Activated CD4-positive, alpha-beta T cell treated with anti-CD3 and anti-CD28 coated beads, Interleukin-2, Interleukin-6, amounts not matched to agents 100 ng/mL and 50 ng/mL, durations not matched to agents 16 hours and 8 hours (primary cell): ENCODE data around the gene PGM3.

Source experiments
- DNase-seq: peaks from one replicate; pipeline ENCODE4 v3.0.0-alpha.2; 2020

Gene PGM3

DNA sequence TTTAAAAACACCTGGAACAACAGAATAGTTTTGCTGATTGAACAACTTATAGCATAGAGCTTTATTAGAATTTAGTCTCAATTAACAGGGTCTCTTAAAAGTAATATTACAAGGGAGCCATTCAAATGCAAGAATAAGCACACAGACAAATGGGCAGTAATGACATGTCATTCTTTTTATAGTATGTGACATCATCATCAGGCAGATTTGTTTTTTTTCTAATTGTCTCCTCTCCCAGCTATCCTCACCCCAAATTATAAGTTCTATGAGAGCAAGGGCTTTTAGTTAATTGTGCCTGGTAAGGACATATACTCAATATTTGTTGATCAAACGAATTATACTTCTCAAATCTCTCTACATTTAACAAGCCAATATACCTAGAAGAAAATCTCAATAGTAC is 11.0 kb downstream of the PGM3 start:
- no peak for DNase-seq

DNA sequence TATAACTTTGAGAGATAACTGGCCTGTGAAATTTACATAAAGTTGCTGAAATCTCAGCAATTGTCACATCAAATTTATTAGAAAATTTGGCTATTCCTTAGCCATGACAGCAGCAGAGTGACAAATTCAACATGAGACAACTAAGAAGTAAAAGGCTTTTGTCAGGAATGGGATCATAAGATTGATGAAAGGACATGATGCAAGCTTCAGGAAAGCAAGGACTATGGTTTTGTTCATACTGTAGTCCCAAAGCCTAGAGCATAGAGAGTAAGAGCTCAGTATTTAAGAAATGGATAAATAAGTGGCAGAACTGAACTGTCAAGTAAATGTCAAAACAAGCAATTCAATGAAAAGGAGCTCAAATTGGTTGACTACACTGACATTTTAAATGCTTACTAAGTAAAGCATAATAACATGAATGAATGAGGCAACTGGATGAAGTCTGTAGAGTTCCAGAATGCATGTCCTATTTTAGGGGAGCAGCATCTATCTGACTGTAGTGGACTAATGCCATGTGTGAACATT is 12.6 kb downstream of the PGM3 start:
- no peak for DNase-seq

DNA sequence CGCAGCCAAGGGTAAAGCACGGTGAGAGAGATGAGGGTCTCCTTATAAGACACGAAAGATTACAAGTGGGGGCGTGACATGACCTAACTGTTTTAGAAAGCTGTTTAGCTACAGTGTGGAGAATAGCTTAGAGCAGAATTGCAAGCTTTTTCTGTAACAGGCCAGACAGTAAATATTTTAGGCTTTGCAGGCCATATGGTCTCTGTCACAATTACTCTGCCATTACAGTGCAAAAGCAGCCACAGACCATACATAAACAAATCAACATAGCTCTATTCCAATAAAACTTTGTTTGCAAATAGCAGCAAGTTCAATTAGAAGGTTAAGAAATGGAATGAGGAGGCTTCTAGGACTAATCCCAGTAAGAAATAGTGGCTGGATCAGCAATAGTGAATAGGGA is 16.8 kb downstream of the PGM3 start:
- no peak for DNase-seq

DNA sequence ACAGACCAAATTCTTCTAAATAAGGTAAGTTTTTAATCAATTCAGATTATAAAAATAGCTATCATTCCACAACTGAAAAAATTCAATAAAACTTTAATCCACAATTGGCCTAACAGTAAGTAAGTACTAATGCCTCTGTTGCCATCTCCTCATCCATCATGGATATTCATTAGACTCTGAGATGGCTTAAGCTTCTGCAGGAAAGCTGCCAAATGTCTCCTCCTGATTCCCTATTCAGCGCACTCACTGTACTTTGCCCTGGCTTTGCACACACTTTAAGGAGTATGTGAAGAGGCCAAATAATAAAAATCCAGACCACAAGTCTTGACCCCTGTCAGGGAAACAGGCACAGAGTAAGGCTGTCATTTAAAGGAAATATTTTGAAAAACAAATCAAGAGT is 23.6 kb downstream of the PGM3 start:
- no peak for DNase-seq

DNA sequence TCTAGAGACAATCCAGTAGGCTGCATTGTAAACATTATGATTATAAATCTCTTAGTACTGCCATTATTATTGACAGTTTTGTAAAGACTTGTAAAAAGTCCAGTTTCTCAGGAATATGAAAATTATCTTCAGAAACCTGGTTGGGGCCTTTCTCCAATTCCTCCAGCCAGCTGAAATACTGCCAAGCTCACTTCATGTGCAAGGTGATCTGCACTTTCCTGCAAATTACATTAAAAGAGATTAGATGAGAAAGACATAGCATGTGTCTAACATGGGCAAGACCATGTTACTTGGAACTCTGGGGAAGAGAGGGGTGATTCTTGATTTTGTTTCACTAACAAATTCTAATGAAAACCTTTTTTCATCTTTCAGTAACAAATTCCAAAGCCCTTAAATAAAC is 24.0 kb downstream of the PGM3 start:
- no peak for DNase-seq

DNA sequence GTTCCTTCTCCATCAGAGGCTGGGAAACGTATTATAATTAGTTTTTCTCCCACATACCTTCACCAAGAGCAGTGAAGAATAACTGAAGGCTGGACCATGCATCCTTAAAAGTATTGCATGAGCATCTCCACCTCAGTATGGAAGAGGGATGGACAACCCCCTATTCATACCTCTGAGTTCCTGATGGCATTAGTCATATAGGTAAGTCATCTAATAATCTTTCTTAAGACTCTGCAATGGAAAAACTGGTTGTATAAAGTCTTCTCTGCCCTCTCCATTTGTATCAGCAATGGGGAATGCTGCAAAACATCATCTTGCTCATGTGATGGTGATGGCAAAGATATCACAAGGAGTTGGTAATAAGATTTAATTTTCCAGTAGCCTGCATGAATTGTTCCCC is 24.5 kb downstream of the PGM3 start:
- no peak for DNase-seq

DNA sequence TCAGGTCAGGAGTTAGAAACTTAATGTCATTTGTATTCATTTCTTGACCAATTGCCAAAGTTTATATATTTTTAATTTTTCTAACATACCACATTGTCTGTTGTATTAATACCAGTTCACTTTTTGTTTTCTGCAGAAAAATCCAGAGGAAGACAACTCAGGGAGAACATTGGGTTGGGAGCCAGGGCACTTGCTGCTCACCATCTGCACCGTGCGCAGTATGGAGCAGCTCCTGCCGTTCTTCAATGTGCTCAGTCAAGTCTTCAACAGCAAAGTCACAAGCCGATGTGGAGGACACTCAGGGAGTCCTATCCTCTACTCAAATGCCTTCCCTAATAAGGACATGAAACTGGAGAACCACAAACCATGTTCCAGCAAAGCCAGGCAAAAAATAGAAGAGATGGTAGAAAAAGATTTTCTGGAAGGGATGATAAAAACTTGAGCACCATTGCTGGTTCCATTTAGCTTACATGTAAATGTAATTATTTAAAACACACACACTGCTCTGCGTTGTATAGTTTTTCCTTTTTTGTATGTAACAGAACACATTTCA is 25.3 kb downstream of the PGM3 start:
- no peak for DNase-seq

DNA sequence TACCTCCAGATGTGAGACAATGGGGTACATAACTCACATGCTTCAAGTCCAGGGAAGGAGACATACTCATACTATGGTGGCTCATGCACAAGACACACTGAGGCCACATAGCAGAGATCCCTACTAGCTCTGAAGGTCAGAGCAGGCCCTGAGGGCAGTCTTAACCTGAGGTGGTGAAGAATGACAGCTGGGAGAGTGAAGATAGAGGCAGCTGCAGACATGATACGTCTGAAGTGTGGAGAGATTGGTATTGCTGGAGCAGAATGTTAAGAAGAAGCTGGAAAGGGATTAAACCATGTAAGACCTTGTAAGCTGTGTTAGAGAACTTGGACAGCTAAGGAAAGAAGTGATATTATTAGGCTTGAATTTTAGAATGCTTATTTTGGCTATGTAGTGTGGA is 32.9 kb downstream of the PGM3 start:
- no peak for DNase-seq

DNA sequence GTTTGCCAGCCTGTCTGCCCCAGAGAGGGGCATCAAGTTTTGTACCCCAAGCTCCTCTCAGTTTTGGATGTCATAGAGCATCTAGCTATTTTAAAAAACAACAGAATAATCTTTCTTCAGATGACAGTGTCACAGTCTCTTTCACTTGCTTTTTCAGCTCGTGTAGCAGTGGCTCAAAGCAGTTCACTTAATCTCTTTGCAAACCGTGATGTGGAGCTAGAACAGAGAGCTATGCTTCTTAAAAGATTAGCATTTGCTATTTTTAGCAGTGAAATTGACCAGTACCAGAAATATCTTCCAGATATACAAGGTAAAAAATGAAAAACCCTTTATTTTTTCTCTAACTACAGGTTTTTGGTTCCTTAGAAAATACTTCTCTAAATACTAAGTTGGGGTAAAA is 37.3 kb downstream of the PGM3 start:
- no peak for DNase-seq

DNA sequence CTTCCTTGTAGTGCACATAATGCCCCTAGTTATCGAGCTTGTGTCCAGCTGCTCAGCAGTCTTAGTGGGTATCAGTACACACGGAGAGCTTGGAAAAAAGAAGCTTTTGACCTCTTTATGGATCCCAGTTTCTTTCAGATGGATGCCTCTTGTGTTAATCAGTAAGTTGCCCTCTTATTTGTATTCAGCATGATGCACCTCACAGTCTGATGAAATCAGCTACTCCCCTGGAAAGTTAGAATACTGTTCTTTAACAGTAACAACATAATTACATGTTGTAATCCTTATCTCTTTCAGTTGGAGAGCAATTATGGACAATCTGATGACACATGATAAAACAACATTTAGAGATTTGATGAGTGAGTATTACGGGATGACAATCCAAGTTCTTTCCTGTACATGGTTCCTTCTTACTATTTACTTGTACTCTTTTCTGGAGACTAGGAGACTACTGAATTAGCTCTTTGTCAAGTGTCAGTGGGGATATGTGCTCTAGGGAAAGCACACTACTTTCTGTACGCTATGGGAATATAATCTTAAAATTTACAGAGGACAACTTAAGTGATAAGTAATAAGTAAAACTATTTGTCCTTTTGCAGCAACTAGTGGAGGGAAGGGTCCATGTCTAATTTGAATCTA is 39.1 kb downstream of the PGM3 start:
- no peak for DNase-seq

DNA sequence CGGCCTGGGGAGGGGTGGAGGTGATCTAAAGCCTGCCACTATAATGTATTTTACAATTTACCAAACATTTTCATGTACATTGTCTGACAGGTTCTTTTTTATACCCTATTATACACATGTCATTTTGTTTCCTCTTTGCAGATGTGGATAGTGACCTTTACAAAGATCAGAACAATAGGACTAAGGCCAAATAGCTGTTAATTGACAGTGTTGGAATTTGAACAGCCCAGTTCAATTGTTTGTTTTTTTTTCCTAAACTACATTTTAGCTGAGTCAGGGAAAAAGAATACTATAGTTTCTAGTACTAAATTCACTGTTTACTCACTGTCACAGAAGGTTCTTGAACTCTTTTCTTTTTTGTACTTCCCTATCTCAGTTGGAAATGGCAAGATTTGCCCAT is 40.2 kb downstream of the PGM3 start:
- DNase-seq = no peak

DNA sequence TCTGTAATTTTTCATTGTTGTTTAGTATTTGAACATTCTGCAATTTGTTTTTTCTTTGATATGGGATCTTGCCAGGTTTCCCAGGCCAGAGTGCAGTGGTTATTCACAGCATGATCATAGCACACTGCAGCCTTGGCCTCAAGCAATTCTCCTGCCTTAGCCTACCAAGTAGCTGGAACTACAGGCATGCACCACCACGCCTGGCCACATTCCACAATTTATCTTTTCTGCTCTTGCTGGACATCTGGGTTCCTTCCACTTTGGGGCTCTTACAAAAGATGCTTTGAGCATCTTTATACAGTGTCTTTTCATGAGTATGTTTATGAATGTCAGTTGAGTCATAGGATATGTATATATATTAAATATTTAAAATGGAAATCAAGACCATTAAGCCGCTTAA is 42.0 kb downstream of the PGM3 start:
- DNase-seq = no peak

DNA sequence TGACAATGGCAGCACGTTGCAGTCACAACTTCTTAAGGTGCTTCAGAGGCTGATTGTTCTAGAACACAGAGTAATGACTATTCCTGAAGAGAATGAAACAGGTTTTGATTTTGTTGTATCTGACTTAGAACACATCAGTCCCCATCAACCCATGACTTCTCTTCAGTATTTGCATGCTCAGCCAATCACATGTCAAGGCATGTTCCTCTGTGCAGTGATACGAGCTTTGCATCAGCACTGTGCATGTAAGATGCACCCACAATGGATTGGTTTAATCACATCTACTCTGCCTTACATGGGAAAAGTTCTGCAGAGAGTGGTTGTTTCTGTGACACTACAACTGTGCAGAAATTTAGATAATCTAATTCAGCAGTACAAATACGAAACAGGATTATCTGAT is 54.3 kb downstream of the PGM3 start:
- no peak for DNase-seq

DNA sequence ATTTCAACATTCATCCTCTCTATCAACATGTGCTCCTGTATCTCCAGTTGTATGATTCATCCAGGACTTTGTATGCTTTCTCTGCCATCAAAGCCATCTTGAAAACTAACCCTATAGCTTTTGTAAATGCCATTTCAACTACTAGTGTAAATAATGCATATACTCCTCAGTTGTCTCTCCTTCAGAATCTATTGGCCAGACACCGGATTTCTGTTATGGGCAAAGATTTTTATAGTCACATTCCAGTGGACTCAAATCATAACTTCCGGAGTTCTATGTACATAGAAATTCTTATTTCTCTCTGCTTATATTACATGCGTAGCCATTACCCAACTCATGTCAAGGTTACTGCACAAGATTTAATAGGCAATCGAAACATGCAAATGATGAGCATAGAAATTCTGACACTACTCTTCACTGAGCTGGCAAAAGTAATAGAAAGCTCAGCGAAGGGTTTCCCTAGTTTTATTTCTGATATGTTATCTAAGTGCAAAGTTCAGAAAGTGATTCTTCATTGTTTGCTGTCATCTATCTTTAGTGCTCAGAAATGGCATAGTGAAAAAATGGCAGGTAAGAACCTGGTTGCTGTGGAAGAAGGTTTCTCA is 54.8 kb downstream of the PGM3 start:
- no peak for DNase-seq

DNA sequence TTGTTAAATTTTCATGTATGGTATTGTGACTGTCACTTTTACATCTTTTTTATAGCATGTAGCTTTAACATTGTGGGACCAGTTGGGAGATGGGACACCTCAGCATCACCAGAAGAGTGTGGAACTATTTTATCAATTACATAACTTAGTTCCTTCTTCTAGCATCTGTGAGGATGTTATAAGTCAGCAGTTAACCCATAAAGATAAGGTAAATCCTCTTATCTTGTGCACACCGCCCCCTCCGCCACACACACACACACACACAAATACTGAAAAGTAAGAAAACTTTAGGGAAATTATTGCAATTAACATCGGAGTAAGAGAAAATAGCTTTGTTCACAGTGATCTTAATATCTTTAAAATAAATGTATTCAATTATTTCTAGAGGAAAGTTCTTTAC is 60.9 kb downstream of the PGM3 start:
- no peak for DNase-seq

DNA sequence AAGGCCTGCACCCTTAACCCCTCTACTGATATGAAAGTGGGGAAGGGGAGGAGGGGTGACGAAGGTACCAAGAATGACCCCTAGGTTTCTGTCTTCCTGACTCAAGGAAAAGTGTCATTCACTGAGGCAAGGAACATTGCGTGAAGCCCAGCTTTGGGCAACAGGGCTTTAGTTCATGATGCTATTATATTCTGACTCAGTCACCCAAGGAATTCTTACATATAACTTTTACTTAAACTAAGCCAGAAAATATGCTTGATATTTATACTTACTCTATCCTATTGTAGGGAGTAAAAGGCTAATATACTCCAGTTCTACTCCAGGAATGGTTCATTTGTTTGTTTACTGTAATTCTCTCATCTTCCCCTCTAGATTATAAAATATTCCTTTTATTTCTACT is 65.1 kb downstream of the PGM3 start:
- no peak for DNase-seq

DNA sequence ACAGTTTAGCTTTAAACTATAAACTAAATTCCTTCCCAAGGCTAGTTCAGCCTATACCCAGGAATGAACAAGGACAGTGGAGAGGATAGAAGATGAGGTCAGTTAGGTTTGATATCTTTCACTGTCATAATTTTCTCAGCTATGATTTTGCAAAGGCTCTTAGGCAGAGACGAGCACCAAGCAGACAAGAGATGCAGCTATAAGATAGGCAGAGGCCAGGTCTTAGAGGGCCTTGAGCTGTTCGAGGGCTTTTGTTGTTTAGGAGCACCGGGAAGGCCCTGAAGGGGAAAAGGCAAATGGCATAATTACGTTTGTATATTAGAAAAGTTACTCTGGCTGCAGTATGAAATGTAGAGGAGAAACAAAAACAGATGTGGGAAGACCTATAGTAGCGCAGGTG is 65.8 kb downstream of the PGM3 start:
- no peak for DNase-seq

DNA sequence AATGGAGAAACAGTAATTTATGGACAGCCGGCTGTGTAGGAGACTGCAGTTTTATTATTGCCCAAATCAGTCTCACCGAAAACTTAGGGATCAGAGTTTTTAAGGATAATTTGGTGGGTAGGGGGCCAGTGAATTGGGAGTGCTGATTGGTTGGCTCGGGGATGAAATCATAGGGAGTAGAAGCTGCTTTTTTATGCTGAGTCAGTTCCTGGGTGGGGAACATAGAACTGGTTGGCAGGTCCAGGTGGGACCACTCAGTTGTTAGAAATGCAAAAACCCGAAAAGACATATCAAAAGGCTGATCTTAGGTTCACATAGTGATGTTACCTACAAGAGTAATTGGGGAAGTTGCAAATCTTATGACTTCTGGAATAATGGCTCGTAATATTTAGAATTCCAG is 66.3 kb downstream of the PGM3 start:
- no peak for DNase-seq

DNA sequence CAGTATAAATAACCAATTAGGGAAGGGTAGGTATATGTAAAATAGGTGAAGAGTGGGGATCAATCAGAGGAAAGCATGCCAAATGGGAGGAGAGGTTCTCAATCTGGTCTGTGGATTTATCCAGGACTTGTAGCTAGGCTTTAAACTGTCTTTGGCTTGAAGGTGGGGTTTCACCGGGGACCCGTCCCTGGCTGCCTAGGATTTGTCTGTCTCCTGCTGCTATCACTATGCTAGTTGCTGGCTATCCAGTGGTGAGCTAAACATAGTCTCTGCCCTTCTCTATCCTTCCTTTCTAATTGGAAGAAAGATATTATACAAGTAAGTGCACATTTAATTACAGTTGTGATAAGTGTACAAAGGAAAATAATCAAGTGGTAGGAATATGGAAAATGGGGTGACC is 66.8 kb downstream of the PGM3 start:
- no peak for DNase-seq

DNA sequence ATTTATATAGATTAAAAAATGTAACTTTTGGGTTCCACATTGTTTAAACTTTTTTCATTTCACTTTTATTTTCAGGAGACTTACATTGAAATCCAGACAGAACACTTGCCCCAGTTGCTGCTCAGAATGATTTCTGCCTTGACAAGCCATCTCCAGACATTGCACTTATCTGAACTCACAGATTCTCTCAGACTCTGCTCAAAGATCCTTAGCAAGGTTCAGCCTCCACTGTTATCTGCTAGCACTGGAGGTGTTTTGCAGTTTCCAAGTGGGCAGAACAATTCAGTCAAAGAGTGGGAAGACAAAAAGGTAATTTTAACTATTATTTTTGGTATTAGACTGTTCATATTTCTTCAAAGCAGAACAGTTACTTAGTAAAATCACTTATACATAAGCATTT is 67.6 kb downstream of the PGM3 start:
- DNase-seq = no peak

DNA sequence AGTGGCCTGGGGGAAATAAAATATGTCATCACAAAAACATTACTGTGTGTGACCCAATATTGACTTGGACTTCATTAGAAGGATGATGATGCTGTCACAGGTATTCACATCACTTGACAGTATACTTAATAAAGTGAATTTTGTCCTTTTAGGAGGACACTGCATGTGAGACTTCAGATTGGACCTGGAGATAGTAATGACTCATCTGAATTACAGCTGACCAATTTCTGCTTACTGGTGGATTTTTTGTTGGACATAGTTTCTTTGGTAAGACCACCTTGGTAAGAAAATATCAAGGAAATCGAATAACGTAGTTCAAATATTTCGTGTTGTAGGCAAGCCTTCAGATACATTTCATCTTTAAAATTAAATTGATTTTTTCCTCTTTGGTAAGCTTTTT is 68.5 kb downstream of the PGM3 start:
- no peak for DNase-seq

DNA sequence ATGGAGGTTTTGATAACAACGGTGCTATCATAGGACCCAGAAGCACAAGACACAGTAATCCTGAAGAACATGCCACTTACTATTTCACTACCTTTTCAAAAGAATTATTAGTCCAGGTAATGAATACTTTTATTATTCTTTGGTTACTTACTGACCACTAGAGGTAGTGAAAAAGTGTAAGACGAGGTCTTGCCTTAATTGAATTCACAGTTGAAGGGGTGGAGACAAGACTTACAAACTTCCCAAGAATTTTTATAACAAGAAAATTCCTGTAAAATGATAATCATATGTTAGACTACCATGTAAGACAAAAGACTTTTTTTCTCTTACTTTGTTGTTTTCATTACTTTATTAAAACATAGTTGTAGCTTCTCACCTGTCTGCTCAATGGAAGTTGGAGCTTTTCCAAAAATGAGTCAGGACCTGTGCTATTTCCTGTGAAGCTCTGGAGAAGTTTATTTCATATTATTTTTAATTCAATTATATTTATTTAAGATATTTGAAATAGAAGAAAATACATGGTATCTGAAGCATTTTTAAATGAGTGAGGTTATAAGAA is 73.2 kb downstream of the PGM3 start:
- no peak for DNase-seq

DNA sequence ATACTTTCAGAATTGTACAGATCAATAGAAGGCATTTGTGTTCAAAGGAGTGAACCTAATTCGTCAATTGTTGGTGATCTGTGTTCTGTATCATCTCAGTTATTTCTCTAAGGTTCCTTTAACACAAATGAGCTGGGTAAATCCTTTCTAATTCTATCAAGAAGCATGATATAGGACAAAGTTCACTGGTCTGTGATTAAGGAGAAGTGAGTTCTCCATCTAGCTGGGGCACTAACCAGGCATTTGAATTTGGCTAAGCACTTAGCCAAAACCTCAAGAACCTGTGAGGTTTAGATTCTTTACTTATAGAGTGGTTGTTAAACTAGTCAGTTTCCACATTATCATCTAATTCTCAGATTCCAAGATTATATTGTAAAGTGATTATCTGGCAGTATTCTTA is 75.3 kb downstream of the PGM3 start:
- DNase-seq = no peak
